ENCODE results near the gene PDLIM5. TPM values are rescaled to one million over a fixed set of nuclear protein-coding genes. Genes with fewer than 3 reads are reported as not detected.

PDLIM5 gene
- total RNA-seq, 1 donor from 2014 or later = 154 TPM

GRCh38 chr4:94559351-94559806, 107.6 kb downstream of the PDLIM5 start:
- no peak for DNase-seq (ENCODE audit: low spot score)

DNA sequence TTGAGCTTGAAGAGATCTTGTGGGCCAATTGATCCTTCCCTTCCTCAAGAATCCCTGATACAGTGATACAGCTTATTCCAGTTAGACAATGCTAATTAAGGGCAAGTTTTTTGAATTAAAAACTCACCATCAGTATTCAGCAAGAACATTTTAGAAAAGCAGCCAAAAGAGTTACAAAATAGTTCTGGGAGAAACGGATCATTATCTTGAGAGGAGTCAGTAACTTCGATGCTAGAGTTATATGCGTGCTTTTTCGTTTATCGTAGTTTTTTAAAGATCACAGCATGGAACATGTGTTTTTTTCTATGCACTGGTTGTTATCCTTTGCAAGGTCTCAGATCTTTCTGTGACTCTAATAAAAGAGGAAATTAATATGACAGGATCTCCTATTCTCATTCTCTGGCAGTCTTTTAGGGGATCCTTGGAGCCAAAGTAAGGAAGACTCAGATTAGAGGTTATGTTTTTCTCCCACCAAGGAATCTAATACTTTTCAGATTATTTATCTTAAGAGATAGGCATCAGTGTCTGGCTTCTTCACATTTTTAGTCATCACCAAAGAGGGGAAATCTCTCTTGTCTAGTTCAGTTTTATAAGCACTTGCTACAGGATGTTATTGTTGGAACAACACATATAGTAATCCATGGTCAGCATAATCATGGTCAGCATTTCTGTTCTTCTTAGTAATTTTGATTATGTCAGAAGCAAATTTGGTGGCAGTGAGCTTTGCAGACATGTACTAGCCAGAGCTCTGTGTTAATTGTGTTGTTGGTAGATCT, 109.7 kb downstream of the PDLIM5 start:
- DNase-seq (ENCODE audit: low spot score) = no peak

- DNase-seq (ENCODE audit: low spot score) = no peak
These were observed 110.5 kb downstream of the PDLIM5 start for GRCh38 chr4:94562285-94562684.

- DNase-seq (ENCODE audit: low spot score) = no peak
These were observed 112.5 kb downstream of the PDLIM5 start for GRCh38 chr4:94564252-94564651.

DNA sequence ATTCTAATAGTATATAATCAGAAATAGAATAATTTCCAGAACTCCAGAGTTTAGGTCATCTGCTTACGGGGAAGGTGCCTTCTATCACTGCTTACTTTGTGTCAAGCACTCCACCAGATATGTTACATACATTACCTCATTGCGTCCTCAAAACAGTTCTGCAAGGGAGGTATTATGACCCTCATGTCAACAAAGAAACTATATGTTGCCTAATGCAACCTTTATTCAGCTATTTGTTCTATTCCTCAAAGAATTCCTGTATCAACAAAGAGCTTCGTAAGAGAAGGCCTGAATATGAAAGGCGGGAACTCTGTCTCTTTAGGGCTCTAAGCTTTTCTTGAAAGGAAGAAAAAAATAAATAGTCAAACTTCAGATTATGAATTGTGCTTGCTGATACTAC, 114.7 kb downstream of the PDLIM5 start:
- no peak for DNase-seq (ENCODE audit: low spot score)

DNA sequence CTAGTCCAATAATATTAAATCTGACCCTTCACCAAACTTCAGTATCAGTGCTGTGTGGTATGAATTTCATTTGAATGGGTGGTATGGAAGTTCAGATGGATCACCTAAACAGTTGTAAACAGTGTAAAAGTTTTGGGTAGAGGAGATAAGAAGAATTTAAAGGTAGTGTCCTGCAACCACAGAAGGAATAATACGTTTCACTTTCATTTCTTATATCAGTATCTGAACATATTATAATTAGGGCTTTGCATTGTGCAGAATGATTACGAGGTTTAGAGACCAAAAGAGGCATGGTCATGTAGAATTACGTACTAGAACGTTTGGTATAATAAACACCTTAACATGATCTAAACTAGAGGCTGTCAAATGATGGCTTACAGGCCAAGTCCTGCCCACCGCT, 116.1 kb downstream of the PDLIM5 start:
- DNase-seq (ENCODE audit: low spot score) = no peak

- no peak for DNase-seq (ENCODE audit: low spot score)
These were observed 118.8 kb downstream of the PDLIM5 start for GRCh38 chr4:94570558-94570957.

- DNase-seq (ENCODE audit: low spot score) = no peak
These were observed 119.6 kb downstream of the PDLIM5 start for GRCh38 chr4:94571298-94571697.

- DNase-seq (ENCODE audit: low spot score) = no peak
These were observed 120.0 kb downstream of the PDLIM5 start for GRCh38 chr4:94571715-94572114.

GRCh38 chr4:94574050-94574449, 122.3 kb downstream of the PDLIM5 start:
- DNase-seq (ENCODE audit: low spot score) = no peak

GRCh38 chr4:94574616-94575015, 122.9 kb downstream of the PDLIM5 start:
- no peak for DNase-seq (ENCODE audit: low spot score)

- no peak for DNase-seq (ENCODE audit: low spot score)
These were observed 123.9 kb downstream of the PDLIM5 start for GRCh38 chr4:94575652-94576051.

DNA sequence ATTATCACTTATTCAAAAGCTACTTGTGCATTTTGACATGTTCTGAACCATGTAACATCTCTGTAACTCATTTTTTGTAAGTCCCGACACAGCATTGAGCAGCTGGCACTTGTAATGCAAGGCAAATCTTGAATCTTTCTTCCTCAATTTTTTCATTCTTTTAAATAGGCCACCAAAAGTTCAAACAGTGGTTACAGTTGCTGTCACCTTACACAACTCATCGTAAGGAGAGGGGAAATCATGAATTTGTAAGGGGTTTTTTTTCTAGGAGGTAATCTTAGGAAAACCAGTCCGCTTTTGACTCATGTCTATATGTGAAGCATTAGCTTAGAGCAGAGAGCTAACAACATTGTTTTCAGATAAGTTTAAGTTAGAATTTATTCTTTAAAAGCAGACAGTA, 124.5 kb downstream of the PDLIM5 start:
- DNase-seq (ENCODE audit: low spot score) = no peak

DNA sequence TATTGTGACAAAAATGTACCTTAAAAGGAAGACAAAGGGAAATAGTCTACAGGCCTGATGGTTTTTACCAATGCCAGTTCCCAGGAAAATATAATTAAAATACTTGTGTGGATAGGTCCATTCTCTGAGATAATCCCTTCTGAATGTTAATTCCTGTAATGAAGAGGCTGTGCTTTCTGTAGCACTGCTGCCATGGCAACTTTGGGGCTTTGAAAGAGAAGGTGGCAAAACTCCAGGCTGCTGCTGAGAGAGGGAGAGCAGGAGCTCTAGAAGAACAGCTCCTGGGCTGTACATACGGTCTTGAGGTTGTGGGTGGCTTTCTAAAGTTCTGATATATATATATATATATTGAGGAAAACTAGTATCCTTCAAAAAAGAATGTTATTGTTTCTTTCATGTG, 125.4 kb downstream of the PDLIM5 start:
- peak; percentile 32 for DNase-seq (ENCODE audit: low spot score)

DNA sequence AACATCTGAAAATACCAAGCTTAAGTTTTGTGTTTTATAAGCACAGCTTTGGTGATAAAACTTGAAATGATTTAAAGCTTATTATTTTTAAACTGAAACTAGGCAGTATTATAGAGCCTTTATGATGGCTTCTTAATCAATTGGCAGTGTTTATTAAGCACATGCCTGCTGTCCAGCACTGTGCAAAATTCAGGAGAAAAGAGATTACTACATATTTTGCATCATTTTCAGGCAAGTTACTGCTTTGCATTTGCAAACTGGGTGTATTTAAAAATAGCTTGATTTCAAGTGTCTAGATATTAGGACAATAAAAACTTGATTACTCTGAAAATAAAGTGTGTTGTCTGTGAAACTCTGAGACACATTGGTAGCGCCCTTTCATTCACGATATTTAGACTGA, 126.5 kb downstream of the PDLIM5 start:
- no peak for DNase-seq (ENCODE audit: low spot score)

DNA sequence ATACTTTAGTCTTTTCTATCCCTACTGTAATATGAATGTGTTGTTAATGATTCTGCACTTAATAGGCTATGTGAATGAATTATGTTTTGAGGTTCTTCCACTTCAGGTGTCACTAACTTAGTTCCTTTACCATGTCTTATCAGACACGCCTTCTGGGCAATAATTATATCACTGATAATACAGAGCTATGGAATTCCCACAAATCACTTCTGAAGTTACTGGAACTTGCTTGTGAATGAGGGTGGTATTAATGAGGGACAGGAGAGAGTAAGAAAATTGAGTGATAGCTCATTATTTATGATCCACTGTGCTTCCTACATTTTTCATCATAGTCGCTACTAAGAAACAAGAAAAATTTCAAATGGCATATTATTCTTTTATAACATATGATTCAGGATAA, 130.0 kb downstream of the PDLIM5 start:
- DNase-seq (ENCODE audit: low spot score) = no peak

DNA sequence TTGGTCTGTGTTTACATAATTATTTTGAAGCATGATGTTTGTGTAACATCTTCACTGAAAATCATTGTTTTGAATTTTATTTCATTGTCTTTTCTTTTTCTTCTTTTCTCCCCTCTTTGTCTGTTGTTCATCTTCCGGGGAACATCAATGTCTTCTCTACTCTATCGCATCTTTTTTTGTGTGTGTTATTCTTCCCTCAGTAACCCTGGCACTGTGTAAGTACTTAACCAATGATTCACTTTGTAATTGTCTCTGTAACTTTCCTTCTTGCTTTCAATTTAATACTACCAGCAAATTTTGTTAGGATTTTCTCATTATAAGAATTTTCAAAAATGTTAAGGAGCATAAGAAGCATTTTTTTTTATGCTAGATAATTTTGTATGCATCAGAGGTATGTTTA, 130.8 kb downstream of the PDLIM5 start:
- DNase-seq (ENCODE audit: low spot score) = no peak

DNA sequence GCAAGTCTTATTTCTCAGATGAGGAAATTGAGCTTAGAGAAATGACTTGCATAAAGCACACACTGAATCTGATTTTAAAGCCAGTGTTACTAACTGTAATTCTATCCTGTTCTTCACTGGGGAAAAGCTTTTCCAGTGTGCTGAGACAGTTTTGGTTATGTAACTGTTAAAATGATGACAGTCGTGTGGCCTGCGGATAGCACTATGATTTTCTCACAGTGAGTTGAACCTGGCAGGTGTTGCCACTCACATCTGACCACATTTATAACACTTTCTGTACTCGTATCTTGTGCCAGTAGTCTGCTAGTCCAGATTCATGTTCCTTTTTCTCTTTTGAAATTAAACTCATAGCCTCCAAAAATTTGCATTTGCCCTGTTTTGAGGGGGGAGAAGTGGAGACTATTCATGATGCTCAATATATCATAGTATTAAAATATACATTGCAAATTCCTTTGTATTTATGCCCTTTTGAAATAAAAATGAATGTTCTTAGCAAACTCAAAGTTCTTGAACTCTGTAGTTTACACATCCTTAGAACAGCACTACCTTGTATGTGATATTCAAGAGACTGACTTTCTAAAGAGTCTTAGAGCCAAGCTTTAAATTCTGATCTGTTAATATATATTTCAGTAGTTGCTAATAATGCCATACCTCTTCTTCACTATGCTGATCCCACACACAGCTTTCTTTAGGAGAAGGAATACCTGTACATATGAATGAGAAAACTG, 132.3 kb downstream of the PDLIM5 start:
- no peak for DNase-seq (ENCODE audit: low spot score)

- DNase-seq (ENCODE audit: low spot score) = no peak
These were observed 137.4 kb downstream of the PDLIM5 start for GRCh38 chr4:94588896-94589693.

- DNase-seq (ENCODE audit: low spot score) = no peak
These were observed 138.8 kb downstream of the PDLIM5 start for GRCh38 chr4:94590493-94590892.

GRCh38 chr4:94591289-94591688, 139.5 kb downstream of the PDLIM5 start:
- DNase-seq (ENCODE audit: low spot score) = no peak

- DNase-seq (ENCODE audit: low spot score) = no peak
These were observed 143.3 kb downstream of the PDLIM5 start for GRCh38 chr4:94595013-94595412.
